Kidney epithelial cell (primary cell): ENCODE results near the gene DESI1. TPM values are rescaled to one million over a fixed set of nuclear protein-coding genes. Genes with fewer than 3 reads are reported as not detected.

Experiments
- DNase-seq: peaks from one replicate; pipeline ENCODE4 v3.0.0-alpha.2; 2010; ENCODE audit warnings: low read depth
- H3K27me3 ChIP-seq: 2 replicates; pipeline ENCODE4 v1.6.0; 2011; ENCODE audit warnings: low read length; ENCODE audit not compliant: control insufficient read depth, insufficient read depth
- H3K36me3 ChIP-seq: 2 replicates; pipeline ENCODE4 v1.5.1; 2011; ENCODE audit warnings: low read length; ENCODE audit not compliant: control insufficient read depth, insufficient read depth
- H3K4me3 ChIP-seq: 2 replicates; pipeline ENCODE4 v1.5.1; 2011; ENCODE audit warnings: low read depth, mild to moderate bottlenecking, control low read depth, low read length
- total RNA-seq: library from RNA; depleted of rRNA; stranded (reverse); fragments of >200 nt; gene quantifications from 2 replicates; pipeline ENCODE4 v1.2.3, GENCODE V29; 2015
- TF ChIP-seq, protein P1 (sequence below): IDR thresholded peaks from 2 replicates; pipeline ENCODE4 v1.5.1; 2011; ENCODE audit warnings: mild to moderate bottlenecking, moderate library complexity, low read length, control low read depth, inconsistent platforms; ENCODE audit not compliant: insufficient read depth, poor library complexity, severe bottlenecking

DESI1 gene
- total RNA-seq, 1 donor from 2014 or later = 31.2 TPM

DNA sequence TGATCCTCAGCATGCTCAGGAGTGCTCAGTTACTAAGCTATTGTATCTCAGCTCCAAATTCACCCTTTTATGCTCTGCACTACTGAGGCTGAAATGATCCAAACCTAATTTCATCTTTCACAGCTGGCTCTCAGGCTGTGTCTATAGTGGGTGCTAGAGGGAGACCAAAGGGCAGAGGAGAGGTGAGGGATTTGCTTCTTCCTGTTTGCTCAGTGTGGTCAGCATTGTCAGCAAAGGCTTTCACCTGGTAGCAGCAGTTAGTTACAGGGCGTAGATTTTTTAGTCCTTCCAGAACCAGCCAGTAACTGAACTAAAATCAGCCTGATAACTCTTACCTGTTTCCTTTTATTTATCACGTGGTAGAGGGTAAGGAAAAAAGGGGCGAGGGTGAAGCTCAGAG is 33.5 kb upstream of the DESI1 start:
- no peak for DNase-seq
- Histone ChIP-seq H3K36me3 (peaks cover 10% of the 10 kb centered on the region), H3K27me3 (no peaks in the 10 kb centered on the region), H3K4me3 (no peak overlapping the region)
- TF ChIP-seq, protein P1, sequence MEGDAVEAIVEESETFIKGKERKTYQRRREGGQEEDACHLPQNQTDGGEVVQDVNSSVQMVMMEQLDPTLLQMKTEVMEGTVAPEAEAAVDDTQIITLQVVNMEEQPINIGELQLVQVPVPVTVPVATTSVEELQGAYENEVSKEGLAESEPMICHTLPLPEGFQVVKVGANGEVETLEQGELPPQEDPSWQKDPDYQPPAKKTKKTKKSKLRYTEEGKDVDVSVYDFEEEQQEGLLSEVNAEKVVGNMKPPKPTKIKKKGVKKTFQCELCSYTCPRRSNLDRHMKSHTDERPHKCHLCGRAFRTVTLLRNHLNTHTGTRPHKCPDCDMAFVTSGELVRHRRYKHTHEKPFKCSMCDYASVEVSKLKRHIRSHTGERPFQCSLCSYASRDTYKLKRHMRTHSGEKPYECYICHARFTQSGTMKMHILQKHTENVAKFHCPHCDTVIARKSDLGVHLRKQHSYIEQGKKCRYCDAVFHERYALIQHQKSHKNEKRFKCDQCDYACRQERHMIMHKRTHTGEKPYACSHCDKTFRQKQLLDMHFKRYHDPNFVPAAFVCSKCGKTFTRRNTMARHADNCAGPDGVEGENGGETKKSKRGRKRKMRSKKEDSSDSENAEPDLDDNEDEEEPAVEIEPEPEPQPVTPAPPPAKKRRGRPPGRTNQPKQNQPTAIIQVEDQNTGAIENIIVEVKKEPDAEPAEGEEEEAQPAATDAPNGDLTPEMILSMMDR = no peak

- TF ChIP-seq, protein P1 = no peak
- Histone ChIP-seq H3K4me3 (no peak overlapping the region), H3K36me3 (peaks cover 10% of the 10 kb centered on the region), H3K27me3 (no peaks in the 10 kb centered on the region)
- DNase-seq = no peak
These were observed 30.0 kb upstream of the DESI1 start for GRCh38 chr22:41650821-41651220.

DNA sequence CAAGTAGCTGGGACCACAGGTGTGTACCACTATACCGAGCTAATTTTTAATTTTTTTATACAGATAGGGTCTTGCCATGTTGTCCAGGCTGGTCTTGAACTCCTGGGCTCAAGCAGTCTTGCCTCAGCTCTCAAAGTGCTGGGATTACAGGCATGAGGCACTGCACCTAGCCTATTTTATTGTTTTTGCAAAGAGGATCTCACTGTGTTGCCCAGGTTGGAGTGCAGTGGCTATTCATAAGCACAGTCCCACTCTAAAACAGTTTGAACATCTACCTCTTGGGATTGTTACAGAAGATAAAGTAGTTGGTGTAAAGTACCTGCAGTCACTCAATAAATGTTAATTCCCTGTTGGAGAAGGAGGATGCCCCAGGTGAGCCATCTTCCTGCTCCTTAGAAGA is 29.4 kb upstream of the DESI1 start:
- TF ChIP-seq, protein P1 = no peak
- peaks cover 10% of the 10 kb centered on the region for H3K36me3 ChIP-seq
- no peak for DNase-seq

GRCh38 chr22:41648432-41648831 is 27.6 kb upstream of the DESI1 start:
- no peak for DNase-seq
- no peaks in the 10 kb centered on the region for H3K27me3 ChIP-seq
- TF ChIP-seq, protein P1 = no peak
- H3K4me3 ChIP-seq = no peak overlapping the region
- peaks cover 6% of the 10 kb centered on the region for H3K36me3 ChIP-seq

More for the DNA sequence above, 29.4 kb upstream of the DESI1 start:
- Histone ChIP-seq H3K4me3 (no peak overlapping the region), H3K27me3 (no peaks in the 10 kb centered on the region)

DNA sequence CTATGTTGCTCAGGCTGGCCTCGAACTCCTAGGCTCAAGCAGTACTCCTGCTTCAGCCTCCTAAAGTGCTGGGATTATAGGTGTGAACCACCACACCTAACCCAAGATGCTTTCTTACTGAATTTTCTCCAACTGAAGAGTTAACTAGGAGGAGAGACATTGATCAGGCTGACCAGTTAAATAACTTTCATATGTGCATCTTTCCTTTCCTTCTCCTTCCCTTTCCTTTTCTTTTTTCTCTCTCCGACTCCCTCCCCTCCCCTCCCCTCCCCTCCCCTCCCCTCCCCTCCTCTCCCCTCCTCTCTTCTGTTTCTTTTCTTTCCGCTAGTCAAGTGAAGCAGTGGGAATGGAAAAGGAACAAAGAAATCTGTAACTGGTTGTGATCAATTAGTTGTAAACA is 26.9 kb upstream of the DESI1 start:
- no peak for DNase-seq
- peaks cover 6% of the 10 kb centered on the region for H3K36me3 ChIP-seq
- H3K4me3 ChIP-seq = no peak overlapping the region
- TF ChIP-seq, protein P1 = no peak
- no peaks in the 10 kb centered on the region for H3K27me3 ChIP-seq

DNA sequence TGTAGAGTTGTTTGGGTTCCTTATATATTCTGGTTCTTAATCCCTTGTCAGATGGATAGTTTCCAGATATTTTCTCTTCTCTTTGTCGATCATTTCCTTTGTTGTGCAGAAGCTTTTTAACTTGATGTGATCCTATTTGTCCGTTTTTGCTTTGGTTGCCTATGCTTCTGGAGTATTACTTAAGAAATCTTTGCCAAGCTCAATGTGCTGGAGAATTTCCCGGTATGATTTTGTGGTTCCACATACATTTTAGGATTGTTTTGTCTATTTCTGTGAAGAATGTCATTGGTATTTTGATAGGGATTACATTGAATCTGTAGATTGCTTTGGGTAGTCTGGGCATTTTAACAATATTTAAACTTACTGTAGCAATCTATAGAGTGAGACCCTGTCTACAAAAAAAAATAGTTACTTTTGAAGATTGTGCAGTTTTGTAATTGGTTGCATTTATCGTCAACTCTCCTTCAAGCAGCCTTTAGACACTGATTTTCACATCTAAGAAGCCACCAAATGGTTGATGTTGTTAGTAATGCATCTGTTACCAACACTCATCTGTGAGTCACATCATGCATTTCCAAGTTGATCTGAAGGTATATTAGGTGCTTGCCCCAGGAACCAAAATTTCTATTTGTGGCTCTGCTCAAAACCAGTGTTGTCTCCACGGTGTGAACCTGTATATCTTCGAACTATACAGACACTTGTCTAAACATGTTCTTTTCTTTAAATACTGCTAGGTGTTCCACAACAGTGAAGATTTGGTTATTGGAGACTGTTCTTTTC is 21.7 kb upstream of the DESI1 start:
- no peaks in the 10 kb centered on the region for H3K27me3 ChIP-seq
- H3K4me3 ChIP-seq = no peak overlapping the region
- TF ChIP-seq, protein P1 = no peak
- peaks cover 2% of the 10 kb centered on the region for H3K36me3 ChIP-seq
- no peak for DNase-seq
